ENCODE data around the gene MTUS2. TPM values are rescaled to one million over a fixed set of nuclear protein-coding genes. Genes with fewer than 3 reads are reported as not detected.

MTUS2 gene
- total RNA-seq, 4 donors from 2014 or later = 0.08 to 0.57 TPM; not detected in 2

DNA sequence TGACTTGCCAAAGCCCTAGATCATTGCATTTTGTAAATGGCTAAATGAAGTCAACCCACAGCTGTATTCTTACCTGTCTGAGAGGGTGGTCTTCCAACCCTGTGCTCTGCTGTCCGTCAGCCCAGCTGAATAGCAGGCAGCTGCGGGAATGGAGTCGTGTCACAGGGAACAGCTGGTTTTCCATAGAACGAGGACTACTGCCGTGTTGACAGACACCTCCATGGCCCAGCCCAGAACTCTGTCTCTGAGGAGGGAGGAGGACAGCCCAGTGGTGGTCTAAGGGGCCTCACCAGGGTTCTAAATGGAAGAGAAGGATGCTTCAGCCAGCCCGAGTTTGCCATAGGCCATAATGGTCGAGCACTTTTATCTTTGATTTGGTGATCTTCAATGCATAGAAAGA lies 664.7 kb downstream of the MTUS2 start:
- intact Hi-C loops (cut with DNase I) = no loop called here
- Histone ChIP-seq H3K9me3 (no peaks in the 10 kb centered on the region), H3K36me3 (no peaks in the 10 kb centered on the region), H3K4me1 (no peaks in the 10 kb centered on the region), H3K27ac (no peak overlapping the region), H3K4me3 (no peak overlapping the region), H3K27me3 (peaks cover 0 to 54% (median 0%) of the 10 kb centered on the region in 4 donors)
- no peak for DNase-seq
- WGBS, 2 donors = 80 to 88% methylated on average over 5 to 7 of the region's 7 CpGs
- TF ChIP-seq, protein P1, sequence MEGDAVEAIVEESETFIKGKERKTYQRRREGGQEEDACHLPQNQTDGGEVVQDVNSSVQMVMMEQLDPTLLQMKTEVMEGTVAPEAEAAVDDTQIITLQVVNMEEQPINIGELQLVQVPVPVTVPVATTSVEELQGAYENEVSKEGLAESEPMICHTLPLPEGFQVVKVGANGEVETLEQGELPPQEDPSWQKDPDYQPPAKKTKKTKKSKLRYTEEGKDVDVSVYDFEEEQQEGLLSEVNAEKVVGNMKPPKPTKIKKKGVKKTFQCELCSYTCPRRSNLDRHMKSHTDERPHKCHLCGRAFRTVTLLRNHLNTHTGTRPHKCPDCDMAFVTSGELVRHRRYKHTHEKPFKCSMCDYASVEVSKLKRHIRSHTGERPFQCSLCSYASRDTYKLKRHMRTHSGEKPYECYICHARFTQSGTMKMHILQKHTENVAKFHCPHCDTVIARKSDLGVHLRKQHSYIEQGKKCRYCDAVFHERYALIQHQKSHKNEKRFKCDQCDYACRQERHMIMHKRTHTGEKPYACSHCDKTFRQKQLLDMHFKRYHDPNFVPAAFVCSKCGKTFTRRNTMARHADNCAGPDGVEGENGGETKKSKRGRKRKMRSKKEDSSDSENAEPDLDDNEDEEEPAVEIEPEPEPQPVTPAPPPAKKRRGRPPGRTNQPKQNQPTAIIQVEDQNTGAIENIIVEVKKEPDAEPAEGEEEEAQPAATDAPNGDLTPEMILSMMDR (IDR thresholded peaks at IDR 0.05) = no peak
- no peak for TF ChIP-seq POLR2A (IDR thresholded peaks at IDR 0.05)

DNA sequence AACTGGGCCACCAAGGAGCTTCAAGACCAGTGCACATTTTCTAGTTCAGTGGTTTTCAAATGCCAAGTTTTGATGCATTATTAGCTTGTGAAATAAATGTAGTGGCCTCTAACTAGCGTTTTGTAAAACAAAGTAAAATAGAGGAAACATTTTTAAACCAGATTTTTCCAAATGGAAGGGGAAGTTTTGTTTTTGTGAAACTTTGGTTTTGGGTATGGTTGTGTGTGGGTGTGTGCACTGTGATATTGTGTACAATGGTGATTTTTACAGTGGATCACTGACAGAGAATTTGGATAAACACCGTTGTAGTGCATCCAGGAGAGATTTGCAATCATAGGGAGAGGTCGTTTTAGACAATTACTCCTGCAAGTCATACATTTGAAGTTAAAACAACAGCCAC lies 666.4 kb downstream of the MTUS2 start:
- intact Hi-C loops (cut with DNase I) = no loop called here
- peaks cover 0 to 57% (median 0%) of the 10 kb centered on the region in 4 donors for H3K27me3 ChIP-seq
- H3K4me1 ChIP-seq = no peaks in the 10 kb centered on the region
- 54 to 56% methylated on average over 3 of the region's 3 CpGs for WGBS, 2 donors
- no peak overlapping the region for H3K4me3 ChIP-seq
- no peaks in the 10 kb centered on the region for H3K36me3 ChIP-seq
- TF ChIP-seq POLR2A (IDR thresholded peaks at IDR 0.05) = no peak
- TF ChIP-seq, protein P1 (IDR thresholded peaks at IDR 0.05) = no peak
- no peak for DNase-seq
- H3K27ac ChIP-seq = no peak overlapping the region
- H3K9me3 ChIP-seq = no peaks in the 10 kb centered on the region

DNA sequence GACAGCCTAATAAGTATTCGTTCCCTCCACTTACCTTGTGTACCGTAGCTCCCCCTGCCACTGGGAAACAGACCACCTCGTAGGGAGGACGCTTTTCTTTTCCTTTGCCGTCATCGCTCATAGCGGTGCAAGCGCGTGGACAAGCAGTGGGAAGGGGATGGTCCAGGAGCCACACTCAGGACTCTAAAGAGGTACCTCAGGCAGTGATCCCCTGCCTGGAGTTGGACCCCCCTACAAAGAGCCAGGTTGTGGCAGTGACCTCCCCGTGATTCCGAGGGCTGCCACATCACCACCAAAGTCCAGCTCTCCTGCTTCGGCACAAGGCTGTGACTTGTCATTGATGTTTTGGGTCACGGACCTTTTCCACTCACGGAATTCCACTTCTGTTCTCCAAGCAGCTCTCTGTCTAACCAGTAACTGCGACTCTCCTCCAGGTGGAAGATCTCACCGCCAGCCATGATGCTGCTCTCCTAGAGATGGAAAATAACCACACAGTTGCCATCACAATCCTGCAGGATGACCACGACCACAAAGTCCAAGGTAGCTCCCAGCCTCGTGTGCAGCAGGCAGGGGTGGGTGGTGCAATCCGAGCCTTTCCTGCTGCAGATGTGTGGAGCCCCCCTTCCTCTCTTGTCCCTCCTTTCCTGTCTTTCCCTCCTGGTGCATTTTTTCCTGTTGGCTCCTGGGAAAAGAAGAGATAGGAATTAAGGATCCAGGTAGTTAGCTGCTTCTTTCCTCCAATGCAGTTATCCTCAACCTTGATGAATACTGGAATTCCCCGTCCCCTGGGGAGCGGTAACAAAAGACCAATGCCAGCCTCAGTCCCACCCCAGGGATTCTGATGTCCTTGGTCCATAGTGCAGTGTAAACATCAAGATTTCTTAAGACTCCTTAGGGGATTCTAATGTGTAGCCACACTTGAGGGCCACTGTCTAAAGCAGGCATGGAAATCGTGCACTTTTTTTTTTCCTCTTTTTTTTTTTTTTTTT lies 667.6 kb downstream of the MTUS2 start:
- H3K36me3 ChIP-seq = no peaks in the 10 kb centered on the region
- H3K27me3 ChIP-seq = peaks cover 0 to 62% (median 0%) of the 10 kb centered on the region in 4 donors
- no peak overlapping the region for H3K4me3 ChIP-seq
- H3K4me1 ChIP-seq = no peaks in the 10 kb centered on the region
- intact Hi-C loops (cut with DNase I) = no loop called here
- DNase-seq = no peak
- no peaks in the 10 kb centered on the region for H3K9me3 ChIP-seq
- no peak overlapping the region for H3K27ac ChIP-seq
- WGBS, 2 donors = 79 to 81% methylated on average over 15 to 21 of the region's 22 CpGs
- TF ChIP-seq, protein P1 (IDR thresholded peaks at IDR 0.05) = no peak
- TF ChIP-seq POLR2A (IDR thresholded peaks at IDR 0.05) = no peak

DNA sequence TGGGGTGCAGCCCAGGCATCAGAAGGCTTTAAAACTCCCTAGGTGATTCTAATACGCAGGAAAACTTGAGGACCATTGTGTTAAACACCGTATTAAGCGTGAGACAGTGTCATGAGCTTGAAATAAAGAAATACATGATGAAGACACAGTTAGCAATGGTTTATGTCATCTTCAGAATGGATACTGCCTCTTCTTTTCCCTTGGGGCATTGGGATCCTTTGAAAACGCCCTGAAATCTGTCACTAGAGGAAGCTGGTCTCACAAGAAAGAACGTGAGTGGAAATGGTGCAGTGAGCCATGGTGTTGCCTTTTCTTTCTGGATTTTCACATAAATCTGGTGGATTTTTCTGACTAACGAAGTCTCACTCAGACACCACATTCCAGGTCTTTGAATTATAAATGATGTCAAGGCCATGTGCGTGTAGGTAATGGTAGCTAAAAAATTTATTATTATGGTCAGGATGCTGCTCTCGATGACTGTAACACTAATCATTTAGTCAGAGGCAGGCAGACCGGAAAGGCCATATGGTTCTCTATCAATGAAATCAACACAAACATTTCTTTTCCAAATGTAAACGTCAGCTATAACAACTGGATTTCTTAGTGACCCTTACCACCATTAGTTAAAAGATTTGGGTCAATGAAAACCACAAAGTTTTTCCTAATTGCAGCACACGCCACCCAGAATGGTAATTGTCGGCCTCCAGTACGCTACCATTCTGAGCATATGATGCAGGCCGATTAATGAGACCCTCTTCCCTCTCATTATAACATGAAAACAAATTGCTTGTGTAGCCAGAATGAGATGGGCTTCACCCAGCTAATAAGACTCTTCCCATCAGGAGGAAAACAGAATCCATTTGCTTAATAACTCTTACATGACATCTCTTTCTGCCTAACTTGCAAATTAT lies 669.8 kb downstream of the MTUS2 start:
- WGBS, 2 donors = 75 to 76% methylated on average over 14 of the region's 14 CpGs
- intact Hi-C loops (cut with DNase I) = no loop called here

More for the DNA sequence above, 669.8 kb downstream of the MTUS2 start:
- Histone ChIP-seq H3K4me3 (no peak overlapping the region), H3K27ac (no peak overlapping the region), H3K4me1 (peaks cover 0 to 8% (median 0%) of the 10 kb centered on the region in 3 donors), H3K9me3 (no peaks in the 10 kb centered on the region), H3K36me3 (no peaks in the 10 kb centered on the region), H3K27me3 (peaks cover 0 to 67% (median 0%) of the 10 kb centered on the region in 4 donors)
- DNase-seq = no peak
- TF ChIP-seq, protein P1 (IDR thresholded peaks at IDR 0.05) = no peak
- TF ChIP-seq POLR2A (IDR thresholded peaks at IDR 0.05) = no peak
